ENCODE results near the gene MRPL11.

DNA sequence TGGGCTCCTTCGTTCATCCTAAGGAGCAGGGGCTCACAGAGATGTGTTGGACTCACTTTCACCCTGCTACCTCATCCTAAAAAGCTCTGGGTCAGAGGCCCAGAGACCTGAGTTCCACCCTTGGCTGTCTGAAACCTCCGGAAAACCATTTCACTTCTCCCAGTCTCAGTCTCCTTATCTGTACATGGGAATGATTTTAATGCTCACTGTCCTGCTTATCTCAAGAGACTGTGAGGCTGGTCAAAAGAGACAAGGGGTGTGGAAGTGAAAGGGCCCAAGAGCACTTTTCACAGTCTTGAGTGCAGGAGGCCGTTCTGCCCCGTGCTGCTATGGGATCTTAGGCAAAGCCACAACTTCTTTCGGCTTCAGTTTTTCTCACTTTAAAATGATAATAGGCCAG, 31.0 kb downstream of the MRPL11 start:
- TF ChIP-seq, protein P1, sequence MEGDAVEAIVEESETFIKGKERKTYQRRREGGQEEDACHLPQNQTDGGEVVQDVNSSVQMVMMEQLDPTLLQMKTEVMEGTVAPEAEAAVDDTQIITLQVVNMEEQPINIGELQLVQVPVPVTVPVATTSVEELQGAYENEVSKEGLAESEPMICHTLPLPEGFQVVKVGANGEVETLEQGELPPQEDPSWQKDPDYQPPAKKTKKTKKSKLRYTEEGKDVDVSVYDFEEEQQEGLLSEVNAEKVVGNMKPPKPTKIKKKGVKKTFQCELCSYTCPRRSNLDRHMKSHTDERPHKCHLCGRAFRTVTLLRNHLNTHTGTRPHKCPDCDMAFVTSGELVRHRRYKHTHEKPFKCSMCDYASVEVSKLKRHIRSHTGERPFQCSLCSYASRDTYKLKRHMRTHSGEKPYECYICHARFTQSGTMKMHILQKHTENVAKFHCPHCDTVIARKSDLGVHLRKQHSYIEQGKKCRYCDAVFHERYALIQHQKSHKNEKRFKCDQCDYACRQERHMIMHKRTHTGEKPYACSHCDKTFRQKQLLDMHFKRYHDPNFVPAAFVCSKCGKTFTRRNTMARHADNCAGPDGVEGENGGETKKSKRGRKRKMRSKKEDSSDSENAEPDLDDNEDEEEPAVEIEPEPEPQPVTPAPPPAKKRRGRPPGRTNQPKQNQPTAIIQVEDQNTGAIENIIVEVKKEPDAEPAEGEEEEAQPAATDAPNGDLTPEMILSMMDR (conservative IDR thresholded peaks at IDR 0.05; ENCODE audit: low read length), result no peak
- no peak for TF ChIP-seq EZH2phosphoT487 (IDR thresholded peaks at IDR 0.05; ENCODE audit: borderline replicate concordance)
